WERI-Rb-1 (cell line): ENCODE results near the gene TMEM167A.

Experiments
- DNase-seq: peaks from one replicate; pipeline ENCODE4 v3.0.0-alpha.2; 2020
- H3K27ac ChIP-seq: fragments of 250-450 bp; sonication (Bioruptor Pico); 2 replicates; pipeline ENCODE4 v1.5.1; 2020; ENCODE audit warnings: mild to moderate bottlenecking, moderate library complexity
- H3K27me3 ChIP-seq: fragments of 250-450 bp; sonication (Bioruptor Pico); 2 replicates; pipeline ENCODE4 v1.5.1; 2021; ENCODE audit warnings: mild to moderate bottlenecking, low read depth, moderate library complexity; ENCODE audit not compliant: insufficient read depth, severe bottlenecking
- H3K36me3 ChIP-seq: fragments of 250-450 bp; sonication (Bioruptor Pico); 2 replicates; pipeline ENCODE4 v1.5.1; 2020; ENCODE audit warnings: mild to moderate bottlenecking, moderate library complexity
- H3K4me3 ChIP-seq: 2 replicates; pipeline ENCODE4 v1.5.1; 2011; ENCODE audit warnings: low read depth, mild to moderate bottlenecking, control low read depth, low read length
- H3K9me3 ChIP-seq: fragments of 250-450 bp; sonication (Bioruptor Pico); 2 replicates; pipeline ENCODE4 v1.5.1; 2021; ENCODE audit warnings: mild to moderate bottlenecking, moderate library complexity; ENCODE audit not compliant: severe bottlenecking
- TF ChIP-seq, protein P1 (sequence below): IDR thresholded peaks from 2 replicates; pipeline ENCODE4 v1.5.1; 2011; ENCODE audit warnings: low read depth, mild to moderate bottlenecking, control low read depth, inconsistent platforms, low read length

TMEM167A gene

DNA sequence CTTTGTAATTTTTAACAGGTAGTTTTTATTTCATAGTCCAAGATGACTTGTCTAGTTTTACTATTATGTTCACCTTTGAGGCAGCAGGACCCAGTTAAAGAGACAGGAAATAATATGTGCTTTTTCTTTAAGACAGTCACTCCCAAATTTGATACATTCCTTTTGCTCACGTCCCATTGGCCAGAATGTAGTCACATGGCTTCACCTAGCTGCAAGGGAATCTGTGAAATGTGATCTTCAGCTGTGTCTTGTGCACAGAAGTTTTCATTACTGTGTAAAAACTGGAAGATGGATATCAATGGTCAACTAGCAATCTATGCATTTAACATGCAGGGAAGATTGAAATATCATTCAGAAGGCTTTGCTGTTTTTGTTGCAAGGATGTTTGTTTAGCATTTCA, 41.3 kb upstream of the TMEM167A start:
- H3K27ac ChIP-seq: no peak overlapping the region
- no peaks in the 10 kb centered on the region for H3K36me3 ChIP-seq
- H3K4me3 ChIP-seq: no peak overlapping the region
- no peaks in the 10 kb centered on the region for H3K27me3 ChIP-seq
- TF ChIP-seq, protein P1, sequence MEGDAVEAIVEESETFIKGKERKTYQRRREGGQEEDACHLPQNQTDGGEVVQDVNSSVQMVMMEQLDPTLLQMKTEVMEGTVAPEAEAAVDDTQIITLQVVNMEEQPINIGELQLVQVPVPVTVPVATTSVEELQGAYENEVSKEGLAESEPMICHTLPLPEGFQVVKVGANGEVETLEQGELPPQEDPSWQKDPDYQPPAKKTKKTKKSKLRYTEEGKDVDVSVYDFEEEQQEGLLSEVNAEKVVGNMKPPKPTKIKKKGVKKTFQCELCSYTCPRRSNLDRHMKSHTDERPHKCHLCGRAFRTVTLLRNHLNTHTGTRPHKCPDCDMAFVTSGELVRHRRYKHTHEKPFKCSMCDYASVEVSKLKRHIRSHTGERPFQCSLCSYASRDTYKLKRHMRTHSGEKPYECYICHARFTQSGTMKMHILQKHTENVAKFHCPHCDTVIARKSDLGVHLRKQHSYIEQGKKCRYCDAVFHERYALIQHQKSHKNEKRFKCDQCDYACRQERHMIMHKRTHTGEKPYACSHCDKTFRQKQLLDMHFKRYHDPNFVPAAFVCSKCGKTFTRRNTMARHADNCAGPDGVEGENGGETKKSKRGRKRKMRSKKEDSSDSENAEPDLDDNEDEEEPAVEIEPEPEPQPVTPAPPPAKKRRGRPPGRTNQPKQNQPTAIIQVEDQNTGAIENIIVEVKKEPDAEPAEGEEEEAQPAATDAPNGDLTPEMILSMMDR: no peak
- H3K9me3 ChIP-seq: peaks cover 3% of the 10 kb centered on the region
- DNase-seq: no peak

DNA sequence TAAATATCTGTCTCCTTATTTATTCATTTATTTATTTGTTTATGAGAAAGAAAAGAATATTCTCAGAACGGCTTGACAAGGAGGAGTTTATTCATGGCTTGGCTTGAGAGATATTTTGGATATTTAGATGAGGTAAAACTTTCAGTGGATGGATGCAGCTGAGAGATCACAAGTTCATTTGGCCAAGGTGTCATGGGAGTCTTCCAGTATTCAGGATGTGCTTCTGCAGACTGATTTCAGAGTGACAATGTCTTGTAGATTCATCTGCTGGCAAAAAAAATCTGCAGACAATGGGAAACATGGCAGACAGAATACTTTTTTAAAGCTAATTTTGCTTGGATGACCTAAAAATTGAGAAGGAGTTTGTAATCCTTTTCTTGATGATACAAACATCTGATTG, 38.6 kb upstream of the TMEM167A start:
- Histone ChIP-seq H3K27ac (no peak overlapping the region), H3K4me3 (no peak overlapping the region), H3K36me3 (no peaks in the 10 kb centered on the region), H3K9me3 (peaks cover 3% of the 10 kb centered on the region), H3K27me3 (no peaks in the 10 kb centered on the region)
- no peak for DNase-seq
- TF ChIP-seq, protein P1: no peak

DNA sequence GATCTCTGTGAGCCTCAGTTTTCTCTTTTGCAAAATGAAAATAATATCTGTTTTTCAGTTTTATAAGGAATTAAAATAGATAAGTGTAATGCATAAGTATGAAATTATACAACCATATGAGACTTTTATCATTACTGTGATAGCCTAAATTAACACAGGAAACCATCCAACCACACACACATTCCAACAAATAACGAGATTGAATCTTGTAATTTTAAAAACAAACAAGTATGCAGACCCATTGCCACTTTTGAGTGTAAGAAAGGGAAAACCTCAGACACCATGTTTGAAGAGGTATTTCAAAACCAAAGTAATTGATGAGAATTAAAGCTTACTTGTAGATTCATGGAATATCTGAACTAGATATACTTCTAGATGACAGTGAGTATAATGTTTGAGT, 32.2 kb upstream of the TMEM167A start:
- H3K36me3 ChIP-seq: no peaks in the 10 kb centered on the region
- no peak for DNase-seq
- no peak overlapping the region for H3K4me3 ChIP-seq
- H3K9me3 ChIP-seq: peaks cover 3% of the 10 kb centered on the region
- H3K27me3 ChIP-seq: no peaks in the 10 kb centered on the region
- no peak overlapping the region for H3K27ac ChIP-seq
- TF ChIP-seq, protein P1: no peak

DNA sequence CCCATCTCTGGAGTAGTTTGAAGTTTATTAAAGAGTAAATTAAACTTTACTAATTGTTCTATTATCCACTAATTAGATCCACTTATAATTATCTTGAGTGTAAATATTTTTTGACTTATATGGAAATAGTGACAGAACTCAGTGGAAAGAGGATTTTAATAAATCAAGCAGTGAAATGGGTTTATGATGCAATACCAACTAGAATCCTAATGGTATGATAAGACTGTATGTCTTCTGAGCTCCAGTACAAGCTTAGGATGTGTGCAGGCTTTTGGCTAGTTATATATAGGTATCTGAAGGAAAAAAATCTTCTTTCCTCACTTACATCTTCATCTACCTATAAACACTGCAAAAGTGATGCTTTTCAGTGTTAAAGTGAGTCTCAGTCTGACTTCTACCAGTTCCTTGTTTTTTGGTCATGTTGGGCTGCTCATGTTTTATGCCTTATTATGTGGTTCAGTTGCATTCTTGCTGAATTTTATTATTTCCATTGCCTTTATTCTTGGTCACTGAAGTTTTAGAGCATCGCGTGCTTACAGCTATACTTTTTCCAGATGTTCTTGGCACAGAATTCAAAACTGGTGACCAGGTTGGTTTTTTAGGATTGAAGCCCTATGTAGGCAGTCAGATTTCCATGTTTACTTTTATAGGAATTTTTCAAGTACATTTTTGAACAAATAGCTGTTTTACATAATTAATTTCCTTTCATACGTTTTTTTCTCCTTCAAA, 30.7 kb upstream of the TMEM167A start:
- TF ChIP-seq, protein P1: no peak
- no peak overlapping the region for H3K27ac ChIP-seq
- no peak for DNase-seq
- no peaks in the 10 kb centered on the region for H3K9me3 ChIP-seq
- no peaks in the 10 kb centered on the region for H3K27me3 ChIP-seq
- H3K36me3 ChIP-seq: no peaks in the 10 kb centered on the region
- no peak overlapping the region for H3K4me3 ChIP-seq

DNA sequence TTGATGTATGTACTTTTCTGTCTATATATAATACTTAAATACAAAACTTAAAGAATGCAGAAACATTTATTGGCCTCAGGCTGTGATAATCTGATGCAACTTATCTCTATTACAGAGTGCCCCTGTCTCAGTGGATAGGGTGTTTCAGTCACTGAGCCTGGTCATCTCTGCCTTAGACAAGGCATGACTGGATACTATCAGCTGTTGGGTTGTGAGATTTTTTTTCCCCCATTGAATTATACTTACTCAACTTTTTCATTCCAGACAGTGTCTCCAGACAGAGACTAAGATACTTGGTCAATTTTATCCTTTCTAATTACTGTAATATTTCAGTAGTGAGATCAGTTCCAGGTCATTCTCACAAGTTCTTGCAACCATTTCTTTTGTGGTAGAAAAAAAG, 26.8 kb upstream of the TMEM167A start:
- Histone ChIP-seq H3K27ac (no peak overlapping the region), H3K27me3 (no peaks in the 10 kb centered on the region), H3K4me3 (no peak overlapping the region), H3K9me3 (no peaks in the 10 kb centered on the region), H3K36me3 (no peaks in the 10 kb centered on the region)
- no peak for DNase-seq
- TF ChIP-seq, protein P1: no peak
